Activated B cell treated with CpG ODN at 0.5 μM for 24 hours (primary cell): ENCODE results near the gene LAG3. TPM values are rescaled to one million over a fixed set of nuclear protein-coding genes. Genes with fewer than 3 reads are reported as not detected.

Source experiments
- ATAC-seq: fragments of 200-7000 bp; cut with Tn5 transposase; one replicate; pipeline ENCODE4 v1.10.0; 2021; ENCODE audit warnings: low read depth, mild to moderate bottlenecking, moderate library complexity
- CTCF ChIA-PET: fragments of 350-600 bp; sonication (Branson Sonifier 250); formaldehyde crosslinking; loops from one replicate; lab custom pipeline; 2021; ENCODE audit warnings: antibody characterized with exemption; lab: Charles Lee
- POLR2A ChIA-PET: fragments of 350-600 bp; sonication (Branson Sonifier 250); formaldehyde crosslinking; loops from one replicate; lab custom pipeline; 2021; ENCODE audit warnings: antibody characterized with exemption; lab: Charles Lee
- DNase-seq: peaks from one replicate; pipeline ENCODE4 v3.0.0; 2022
- H3K27ac Mint-ChIP-seq: one replicate; pipeline ENCODE4 v1.8.0; 2020; ENCODE audit warnings: mixed read lengths
- H3K27me3 Mint-ChIP-seq: one replicate; pipeline ENCODE4 v1.8.0; 2021; ENCODE audit warnings: mixed read lengths
- H3K36me3 Mint-ChIP-seq: one replicate; pipeline ENCODE4 v1.8.0; 2021; ENCODE audit warnings: low read depth, mixed read lengths
- H3K4me1 Mint-ChIP-seq: one replicate; pipeline ENCODE4 v1.8.0; 2021; ENCODE audit warnings: mixed read lengths
- H3K4me3 Mint-ChIP-seq: one replicate; pipeline ENCODE4 v1.8.0; 2020; ENCODE audit warnings: mild to moderate bottlenecking, mixed read lengths
- H3K9me3 Mint-ChIP-seq: one replicate; pipeline ENCODE4 v1.8.0; 2020; ENCODE audit warnings: mixed read lengths
- intact Hi-C: fragments of 100-400 bp; cut with micrococcal nuclease; formaldehyde crosslinking; loops from one replicate; pipeline ENCODE4 v1.15.1; 2024
- total RNA-seq: library from RNA; stranded (reverse); gene quantifications from 2 replicates; pipeline ENCODE4 v1.2.3, GENCODE V29; 2022
- TF ChIP-seq, protein P1 (sequence below): fragments of 200-600 bp; IDR thresholded peaks from one replicate; pipeline ENCODE4 v1.8.0; 2022; ENCODE audit warnings: antibody characterized with exemption, mild to moderate bottlenecking

Gene LAG3
- total RNA-seq, 1 donor from 2014 or later: not detected

DNA sequence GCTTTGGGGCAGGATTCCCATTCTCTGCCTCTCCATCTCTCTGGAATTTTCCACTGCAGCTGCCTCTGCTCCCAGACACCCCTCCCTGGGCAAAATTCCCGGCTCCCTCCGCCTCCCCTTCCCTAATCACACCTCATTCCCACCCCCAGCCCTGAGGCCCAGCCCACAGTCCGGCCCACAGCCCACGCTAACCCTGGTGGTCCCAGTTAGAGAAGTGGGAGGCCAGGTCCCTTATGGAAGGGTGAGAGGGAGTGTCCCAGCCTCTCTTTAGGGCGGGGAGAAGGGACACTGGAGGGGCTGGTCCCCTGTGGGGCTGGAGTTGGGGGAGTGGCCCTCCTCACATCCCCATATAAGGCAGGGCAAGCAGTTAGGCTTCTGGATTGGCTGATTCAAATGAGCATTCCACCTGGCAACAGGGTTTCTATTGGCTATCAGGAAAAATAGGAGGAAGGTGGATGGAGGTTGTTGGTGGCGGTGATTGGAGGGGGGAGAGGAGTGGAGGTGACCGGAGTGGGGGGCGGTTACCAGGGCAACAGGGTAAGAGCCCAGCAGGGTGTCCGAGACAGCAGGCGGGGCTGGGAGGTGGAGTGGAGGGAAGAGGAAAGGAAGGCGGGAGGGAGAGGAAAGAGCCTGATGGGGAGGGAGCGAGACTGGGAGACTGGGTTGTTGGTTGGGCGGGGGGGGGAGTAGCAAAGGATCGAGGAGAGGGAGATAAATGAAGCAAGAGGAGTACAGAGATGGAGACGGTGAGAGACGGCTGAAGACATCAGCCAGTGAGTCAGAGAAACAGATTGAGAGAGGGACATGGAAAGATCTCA, 8.1 kb upstream of the LAG3 start:
- DNase-seq: peak; percentile 26
- no peak overlapping the region for H3K27ac Mint-ChIP-seq
- TF ChIP-seq, protein P1, sequence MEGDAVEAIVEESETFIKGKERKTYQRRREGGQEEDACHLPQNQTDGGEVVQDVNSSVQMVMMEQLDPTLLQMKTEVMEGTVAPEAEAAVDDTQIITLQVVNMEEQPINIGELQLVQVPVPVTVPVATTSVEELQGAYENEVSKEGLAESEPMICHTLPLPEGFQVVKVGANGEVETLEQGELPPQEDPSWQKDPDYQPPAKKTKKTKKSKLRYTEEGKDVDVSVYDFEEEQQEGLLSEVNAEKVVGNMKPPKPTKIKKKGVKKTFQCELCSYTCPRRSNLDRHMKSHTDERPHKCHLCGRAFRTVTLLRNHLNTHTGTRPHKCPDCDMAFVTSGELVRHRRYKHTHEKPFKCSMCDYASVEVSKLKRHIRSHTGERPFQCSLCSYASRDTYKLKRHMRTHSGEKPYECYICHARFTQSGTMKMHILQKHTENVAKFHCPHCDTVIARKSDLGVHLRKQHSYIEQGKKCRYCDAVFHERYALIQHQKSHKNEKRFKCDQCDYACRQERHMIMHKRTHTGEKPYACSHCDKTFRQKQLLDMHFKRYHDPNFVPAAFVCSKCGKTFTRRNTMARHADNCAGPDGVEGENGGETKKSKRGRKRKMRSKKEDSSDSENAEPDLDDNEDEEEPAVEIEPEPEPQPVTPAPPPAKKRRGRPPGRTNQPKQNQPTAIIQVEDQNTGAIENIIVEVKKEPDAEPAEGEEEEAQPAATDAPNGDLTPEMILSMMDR: no peak
- H3K27me3 Mint-ChIP-seq: peaks cover 31% of the 10 kb centered on the region
- intact Hi-C loops: loop anchor here (1.0 kb wide), 1 partner anchor 11 kb away; the partner anchor contains the start of gene MLF2
- peaks cover 29% of the 10 kb centered on the region for H3K4me1 Mint-ChIP-seq
- H3K36me3 Mint-ChIP-seq: no peaks in the 10 kb centered on the region
- ChIA-PET CTCF (interaction anchor here (0.7 to 3.2 kb wide), 2 partner anchors 11 to 14 kb away, joined by 3 to 64 read pairs; partner anchors contain the start of gene MLF2), POLR2A (interaction anchor here (1.0 kb wide), 1 partner anchor 11 kb away, joined by 3 read pairs; the partner anchor contains the start of gene MLF2)
- H3K9me3 Mint-ChIP-seq: no peaks in the 10 kb centered on the region
- peak; percentile 83 for ATAC-seq
- peak overlapping the region; percentile 55 for H3K4me3 Mint-ChIP-seq

DNA sequence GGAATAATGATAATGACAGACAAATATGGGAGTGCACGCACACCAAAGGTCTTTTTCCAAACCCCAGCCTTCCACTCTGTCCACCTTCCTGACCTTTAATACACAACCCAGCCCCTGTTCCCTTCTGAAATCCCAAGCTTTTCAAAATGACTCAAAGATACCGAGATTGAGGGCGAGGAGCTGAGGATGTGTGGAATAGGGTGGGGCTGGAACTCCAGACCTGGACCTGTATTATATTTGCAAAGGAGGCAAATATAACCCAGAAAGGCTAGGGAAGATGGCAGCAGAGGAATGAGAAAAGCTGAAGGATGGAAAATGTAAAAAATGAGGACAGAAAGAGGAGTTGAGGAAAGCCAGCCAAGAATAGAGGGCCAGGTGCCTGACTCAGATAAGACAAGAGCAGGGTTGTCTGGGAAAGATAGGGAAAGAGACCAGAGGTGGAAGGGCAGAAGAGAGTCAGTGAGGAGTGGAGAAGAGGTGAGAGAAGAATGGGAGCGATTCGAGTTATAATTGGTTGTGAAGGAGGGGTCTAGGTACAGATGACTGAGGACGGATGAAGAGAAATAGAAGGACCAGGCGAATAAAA, 7.2 kb upstream of the LAG3 start:
- H3K27ac Mint-ChIP-seq: no peak overlapping the region
- POLR2A ChIA-PET: interaction anchor here (1.2 to 2.9 kb wide), 3 partner anchors 12 to 146 kb away, joined by 3 to 26 read pairs (median 4); partner anchors contain the start of genes COPS7A and MLF2
- CTCF ChIA-PET: interaction anchor here (0.8 to 3.2 kb wide), 3 partner anchors 12 to 16 kb away, joined by 3 to 64 read pairs (median 10); partner anchors contain the start of gene MLF2
- peaks cover 29% of the 10 kb centered on the region for H3K4me1 Mint-ChIP-seq
- intact Hi-C loops: no loop called here
- DNase-seq (no peak), ATAC-seq (no peak)
- H3K9me3 Mint-ChIP-seq: no peaks in the 10 kb centered on the region
- peak overlapping the region; percentile 74 for H3K4me3 Mint-ChIP-seq
- peaks cover 39% of the 10 kb centered on the region for H3K27me3 Mint-ChIP-seq
- TF ChIP-seq, protein P1: no peak
- H3K36me3 Mint-ChIP-seq: no peaks in the 10 kb centered on the region

DNA sequence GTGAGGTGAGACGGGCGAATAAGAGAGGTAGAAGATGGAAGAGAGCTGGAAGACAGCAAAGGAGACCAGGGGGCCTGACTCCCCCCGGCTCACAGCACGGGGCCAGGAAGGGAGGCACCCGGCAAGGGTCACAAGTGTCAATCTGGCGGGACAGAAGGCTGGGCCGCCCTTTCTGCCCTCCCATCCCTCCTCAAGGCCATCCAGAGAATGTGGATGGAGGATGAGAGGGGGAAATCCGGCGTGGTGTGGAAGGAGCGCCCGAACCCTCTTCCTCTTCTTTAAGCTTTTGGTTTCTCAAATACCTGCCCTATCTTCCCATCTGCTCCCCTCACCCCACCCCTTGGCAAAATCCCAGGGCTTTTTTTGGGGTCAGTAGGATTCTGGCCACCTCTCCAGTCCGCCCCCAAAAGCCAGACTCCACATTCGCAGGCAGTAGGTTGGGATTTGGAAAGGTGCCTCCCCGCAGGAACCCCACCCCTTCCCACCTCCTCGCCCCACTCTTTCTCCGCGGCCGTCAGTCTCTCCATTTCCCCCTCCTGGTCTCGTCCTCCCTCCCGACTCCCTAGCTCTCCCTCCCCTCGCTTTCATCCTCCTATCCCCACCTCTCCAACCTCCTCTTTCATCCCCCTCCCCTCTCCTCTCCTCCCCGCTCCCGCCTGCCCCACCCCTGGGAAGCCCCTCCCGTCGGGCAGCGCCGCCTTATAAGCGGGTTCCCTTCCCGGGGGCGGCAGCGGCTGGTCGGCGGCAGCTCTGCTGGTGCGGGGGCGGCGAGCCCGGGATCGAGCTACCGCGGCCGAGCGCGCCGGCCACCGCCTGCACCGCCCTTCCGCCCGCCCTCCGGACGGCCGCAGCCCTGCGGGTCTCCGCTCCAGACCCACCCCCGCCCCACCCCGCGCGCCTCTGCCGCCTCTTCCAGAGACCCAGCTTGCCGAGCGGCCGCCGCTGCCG, 6.4 kb upstream of the LAG3 start, which contains the start of gene PTMS:
Gene PTMS (plus strand): TSS at position 730 of the 948 bp plus-strand sequence. CDS start 343 bp downstream, outside the sequence.
- TF ChIP-seq, protein P1: no peak
- Mint-ChIP-seq H3K4me1 (peaks cover 29% of the 10 kb centered on the region), H3K27ac (no peak within 1 kb of the TSS), H3K36me3 (no peaks in the 10 kb centered on the region), H3K27me3 (peaks cover 43% of the 10 kb centered on the region), H3K4me3 (peak within 1 kb of the TSS; percentile 88), H3K9me3 (no peaks in the 10 kb centered on the region)
- peak; percentile 13 for ATAC-seq
- intact Hi-C loops: loop anchor here (1.0 kb wide), 3 partner anchors 13 to 85 kb away; partner anchors contain the start of gene CDCA3
- ChIA-PET POLR2A (interaction anchor here (0.9 to 2.9 kb wide), 7 partner anchors 13 to 147 kb away, joined by 3 to 26 read pairs (median 4); partner anchors contain the start of genes CDCA3, COPS7A, MLF2 and ZNF384), CTCF (interaction anchor here (0.8 to 3.2 kb wide), 19 partner anchors 8 to 212 kb away, joined by 3 to 64 read pairs (median 4); partner anchors contain the start of genes COPS7A, MLF2 and ZNF384)
- peak; percentile 34 for DNase-seq

DNA sequence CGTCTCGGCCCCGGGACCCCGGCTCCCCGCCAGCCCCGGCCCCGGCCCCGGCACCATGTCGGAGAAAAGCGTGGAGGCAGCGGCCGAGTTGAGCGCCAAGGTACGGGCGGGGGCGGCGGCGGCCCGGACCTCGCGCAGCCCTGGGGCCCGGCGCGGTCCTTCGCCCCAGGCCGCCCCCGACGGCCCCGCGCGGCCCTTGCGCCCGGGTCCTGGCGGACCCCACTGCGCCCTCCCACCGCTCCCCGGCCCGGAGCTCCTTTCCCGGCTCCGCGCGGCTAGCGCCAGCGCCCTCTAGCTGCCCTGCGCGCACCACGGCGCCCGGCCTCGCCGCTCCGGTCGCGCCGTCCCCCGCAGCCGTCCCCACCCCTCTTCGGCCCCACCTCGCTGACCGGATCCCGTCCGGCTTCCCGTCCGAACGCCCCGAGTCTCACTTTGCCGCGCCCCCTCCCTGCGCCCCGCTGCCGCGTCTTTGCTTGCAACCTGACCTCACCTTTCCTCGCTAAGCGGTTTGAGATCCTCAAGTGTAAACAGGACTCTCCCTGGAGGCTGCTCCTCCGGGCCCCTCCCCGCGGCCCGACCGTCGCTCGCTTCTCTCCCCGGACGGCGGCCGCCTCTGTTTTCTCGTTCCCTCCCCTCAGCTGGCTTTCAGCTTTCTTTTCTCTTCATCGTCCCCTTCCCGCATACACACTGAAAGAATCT, 5.5 kb upstream of the LAG3 start:
- H3K27me3 Mint-ChIP-seq: peaks cover 49% of the 10 kb centered on the region
- peak overlapping the region; percentile 88 for H3K4me3 Mint-ChIP-seq
- no peak overlapping the region for H3K27ac Mint-ChIP-seq
- H3K4me1 Mint-ChIP-seq: peaks cover 29% of the 10 kb centered on the region
- intact Hi-C loops: loop anchor here (1.0 kb wide), 4 partner anchors 13 to 149 kb away; partner anchors contain the start of gene CDCA3
- POLR2A ChIA-PET: interaction anchor here (0.6 to 2.9 kb wide), 11 partner anchors 12 to 148 kb away, joined by 3 to 26 read pairs (median 4); partner anchors contain the start of genes CDCA3, COPS7A, MLF2 and ZNF384
- H3K36me3 Mint-ChIP-seq: no peaks in the 10 kb centered on the region
- CTCF ChIA-PET: interaction anchor here (0.8 to 3.2 kb wide), 19 partner anchors 9 to 213 kb away, joined by 3 to 64 read pairs (median 4); partner anchors contain the start of genes COPS7A, MLF2 and ZNF384
- ATAC-seq (peak; percentile 72), DNase-seq (peak; percentile 67)
- H3K9me3 Mint-ChIP-seq: no peaks in the 10 kb centered on the region
- TF ChIP-seq, protein P1: no peak
